T-cell (primary cell): ENCODE measurements around the gene TTC31. TPM values are rescaled to one million over a fixed set of nuclear protein-coding genes. Genes with fewer than 3 reads are reported as not detected.
A peak's percentile ranks its signal among the peaks of the same experiment; 100 is the strongest.
"Not testable (repeated sequence)": the region's sequence is repeated elsewhere in the genome, so short reads cannot be mapped to it uniquely, and the experiment has no call there.

Experiments used
- ATAC-seq, 4 experiments: fragments of 200-7000 bp in 3 of 4; fragments of 150-1000 bp in 1 of 4; cut with Tn5 transposase; replicated peaks in 1 of 4; 1 replicate in 3 of 4; 2 replicates in 1 of 4; pipeline ENCODE4 v1.10.0; 2021; ENCODE audit warnings: moderate library complexity in 3 of 4, mild to moderate bottlenecking in 2 of 4, moderate number of reproducible peaks in 1 of 4
- CTCF ChIA-PET, 2 donors: fragments of 300-600 bp; sonication (Branson Sonifier 250); formaldehyde crosslinking; loops; one replicate each; lab custom pipeline; 2022; ENCODE audit warnings: antibody characterized with exemption in 2 of 2; lab: Charles Lee
- POLR2A ChIA-PET, 2 donors: fragments of 300-600 bp; sonication (Branson Sonifier 250); formaldehyde crosslinking; loops; one replicate each; lab custom pipeline; 2022; ENCODE audit warnings: antibody characterized with exemption in 2 of 2; lab: Charles Lee
- DNase-seq, 35 experiments: peaks; one replicate each; pipeline versions ENCODE4 v3.0.0 to v3.0.0-alpha.2; 2013 to 2023
- H3K27ac ChIP-seq: one replicate; pipeline ENCODE4 v1.5.1; 2013; ENCODE audit warnings: low read length
- H3K27me3 ChIP-seq, 2 experiments: replicated peaks in 1 of 2; 1 replicate in 1 of 2; 2 replicates in 1 of 2; pipeline versions ENCODE4 v1.6.1 to v1.7.0; 2013; ENCODE audit warnings: low read length in 1 of 2, mixed read lengths in 1 of 2; ENCODE audit not compliant: control insufficient read depth in 2 of 2, insufficient read depth in 2 of 2; ENCODE audit errors: extremely low read depth in 1 of 2
- H3K36me3 ChIP-seq, 2 donors: 1 replicate in 1 of 2; 2 replicates in 1 of 2; pipeline versions ENCODE4 v1.6.1 to v1.7.0; 2013; ENCODE audit warnings: low read length in 1 of 2; ENCODE audit not compliant: control insufficient read depth in 2 of 2, insufficient read depth in 1 of 2; ENCODE audit errors: extremely low read depth in 1 of 2
- H3K4me1 ChIP-seq, 2 experiments: 1 replicate in 1 of 2; 2 replicates in 1 of 2; pipeline versions ENCODE4 v1.6.1 to v1.7.0; 2013; ENCODE audit warnings: low read length in 2 of 2, mixed read lengths in 1 of 2; ENCODE audit not compliant: insufficient read depth in 2 of 2, control insufficient read depth in 1 of 2; ENCODE audit errors: extremely low read depth in 1 of 2
- H3K4me3 ChIP-seq, 2 donors: 1 replicate in 1 of 2; 2 replicates in 1 of 2; pipeline versions ENCODE4 v1.5.1 to v1.7.0; 2013; ENCODE audit warnings: mild to moderate bottlenecking in 2 of 2, low read length in 1 of 2, moderate library complexity in 1 of 2; ENCODE audit not compliant: control insufficient read depth in 1 of 2; ENCODE audit errors: extremely low read depth in 1 of 2
- H3K9me3 ChIP-seq: 2 replicates; pipeline ENCODE4 v1.7.0; 2013
- H3K27ac Mint-ChIP-seq, 2 donors: one replicate each; pipeline ENCODE4 v1.8.0; 2020 to 2021; ENCODE audit warnings: mild to moderate bottlenecking in 2 of 2, mixed read lengths in 2 of 2
- H3K27me3 Mint-ChIP-seq, 2 donors: one replicate each; pipeline ENCODE4 v1.8.0; 2021 to 2022; ENCODE audit warnings: mixed read lengths in 2 of 2
- H3K36me3 Mint-ChIP-seq: one replicate; pipeline ENCODE4 v1.8.0; 2021; ENCODE audit warnings: mixed read lengths
- H3K4me1 Mint-ChIP-seq, 3 donors: one replicate each; pipeline ENCODE4 v1.8.0; 2020 to 2022; ENCODE audit warnings: mixed read lengths in 3 of 3, mild to moderate bottlenecking in 1 of 3
- H3K4me3 Mint-ChIP-seq, 3 donors: one replicate each; pipeline ENCODE4 v1.8.0; 2020 to 2022; ENCODE audit warnings: mild to moderate bottlenecking in 3 of 3, mixed read lengths in 3 of 3, moderate library complexity in 3 of 3
- H3K9me3 Mint-ChIP-seq, 3 donors: one replicate each; pipeline ENCODE4 v1.8.0; 2020 to 2022; ENCODE audit warnings: mixed read lengths in 3 of 3
- WGBS: methylation state at CpG from one replicate; pipeline ENCODE4 v1.1.5; 2013; ENCODE audit warnings: missing lambda C conversion rate; ENCODE audit not compliant: insufficient coverage; 5-methylcytosine and 5-hydroxymethylcytosine counted together
- total RNA-seq, 35 experiments: library from RNA in 6 of 35; stranded (reverse) in 6 of 35; fragments of 120-200 nt in 1 of 35; gene quantifications; one replicate each; pipeline versions ENCODE4 v1.2.1 to v1.2.4 and lab custom pipeline; 2013 to 2026

Gene TTC31
- total RNA-seq, 5 donors from 2014 or later (not counting 1 experiment from before 2014, with no cell fraction given): 33.1 to 45.8 (median 44.6) TPM

DNA sequence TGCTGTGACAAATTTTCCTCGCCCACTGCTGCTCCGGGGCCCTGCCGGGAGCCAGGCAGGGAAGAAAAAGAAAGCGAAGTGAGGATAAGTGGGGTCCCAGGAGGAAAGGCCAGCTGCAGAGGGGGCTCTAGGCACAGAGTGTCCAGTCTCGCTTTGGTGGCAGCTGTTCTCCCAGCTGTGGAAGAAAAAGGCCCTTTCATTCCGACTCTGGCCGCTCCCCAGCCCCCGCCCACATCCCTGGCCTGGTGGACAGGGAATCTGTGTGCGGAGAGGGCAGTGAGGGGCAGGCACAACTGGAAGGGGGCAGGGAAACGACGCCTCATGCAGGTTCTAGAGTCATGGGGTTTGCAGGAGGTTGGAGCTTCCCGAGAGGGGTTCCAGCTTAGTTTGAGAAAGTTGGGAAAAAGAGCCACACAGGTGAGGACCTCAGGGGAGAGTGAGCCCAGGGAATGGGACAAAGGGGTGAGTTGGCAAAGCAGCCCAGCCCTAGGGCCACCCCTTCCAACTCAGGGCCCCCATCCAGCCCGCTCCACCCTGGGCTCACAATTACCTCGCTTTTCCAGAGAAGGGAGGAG lies 43.0 kb upstream of the TTC31 start:
- no peak overlapping the region for H3K27ac Mint-ChIP-seq
- WGBS: 73% methylated on average over 12 of the region's 14 CpGs
- H3K9me3 ChIP-seq: no peaks in the 10 kb centered on the region
- no peaks in the 10 kb centered on the region for H3K36me3 Mint-ChIP-seq
- H3K4me1 ChIP-seq: peaks cover 0 to 26% of the 10 kb centered on the region in 2 experiments
- peak overlapping the region; percentile 21 to 59 (median 43) for H3K4me3 Mint-ChIP-seq
- no peak overlapping the region for H3K27ac ChIP-seq
- peaks cover 4 to 52% of the 10 kb centered on the region in 2 experiments for H3K27me3 ChIP-seq
- peaks cover 21 to 39% of the 10 kb centered on the region in 2 donors for H3K27me3 Mint-ChIP-seq
- no peak for ATAC-seq
- no peaks in the 10 kb centered on the region for H3K9me3 Mint-ChIP-seq
- H3K4me3 ChIP-seq: peak overlapping the region; percentile 15 to 56
- H3K4me1 Mint-ChIP-seq: peaks cover 13 to 15% (median 14%) of the 10 kb centered on the region in 3 donors
- CTCF ChIA-PET: no interaction called here
- POLR2A ChIA-PET: interaction anchor here in 1 of 2 donors (1.0 kb wide), 1 partner anchor 18 kb away, joined by 3 read pairs; no protein-coding TSS in a partner anchor
- no peak for DNase-seq
- H3K36me3 ChIP-seq: no peaks in the 10 kb centered on the region

DNA sequence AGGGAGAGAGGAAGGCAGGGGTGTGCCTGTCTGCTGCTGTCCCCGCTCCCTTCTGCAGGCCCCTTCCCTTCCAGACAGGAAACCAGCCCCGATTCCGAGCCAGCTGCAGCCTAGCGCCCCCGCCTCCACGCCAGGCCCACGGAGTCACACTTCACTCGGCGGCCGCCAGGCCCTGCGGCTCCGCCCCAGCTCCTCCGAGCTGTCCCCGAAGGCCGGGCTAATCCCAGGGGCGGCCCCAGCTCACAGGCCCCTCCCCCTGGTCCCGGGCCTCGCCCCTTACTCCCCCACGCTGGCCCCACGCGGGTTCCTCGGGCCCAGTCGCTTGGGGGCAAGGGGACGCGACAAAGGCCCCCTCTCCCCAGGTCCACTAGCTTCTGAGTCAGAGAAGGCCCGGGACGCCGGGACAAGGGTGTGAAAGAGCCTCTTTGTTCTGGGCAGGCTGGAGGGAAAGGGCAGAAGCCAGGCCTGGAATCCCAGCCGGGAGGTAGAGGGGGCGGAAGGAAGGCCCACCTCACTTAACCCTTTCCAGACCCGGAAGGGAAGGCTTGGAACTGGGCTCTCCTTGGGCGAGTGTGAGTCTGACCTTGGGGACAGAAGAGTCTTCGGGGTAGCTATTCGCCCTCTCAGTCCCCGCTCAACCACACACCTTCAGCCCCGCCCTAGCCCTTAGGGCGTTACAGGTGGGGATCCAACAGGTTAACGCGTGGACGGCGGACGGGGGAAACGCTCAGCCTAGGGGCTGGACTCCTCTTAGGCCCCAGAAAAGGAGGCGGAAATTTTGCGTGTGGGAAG lies 42.3 kb upstream of the TTC31 start:
- H3K9me3 ChIP-seq: no peaks in the 10 kb centered on the region
- 46% methylated on average over 32 of the region's 45 CpGs for WGBS
- H3K27me3 Mint-ChIP-seq: peaks cover 21 to 41% of the 10 kb centered on the region in 2 donors
- H3K27ac ChIP-seq: no peak overlapping the region
- H3K36me3 Mint-ChIP-seq: no peaks in the 10 kb centered on the region
- POLR2A ChIA-PET: interaction anchor here (0.9 to 1.0 kb wide), 2 partner anchors 17 to 18 kb away, joined by 3 read pairs; partner anchors contain the start of gene WBP1 (in 1 of the 2)
- H3K4me1 ChIP-seq: peaks cover 0 to 26% of the 10 kb centered on the region in 2 experiments
- CTCF ChIA-PET: no interaction called here
- peak in 13 of 35 experiments; percentile 10 to 53 (median 33) for DNase-seq
- peak overlapping the region; percentile 15 to 56 for H3K4me3 ChIP-seq
- H3K36me3 ChIP-seq: no peaks in the 10 kb centered on the region
- H3K27ac Mint-ChIP-seq: no peak overlapping the region
- H3K27me3 ChIP-seq: peaks cover 4 to 54% of the 10 kb centered on the region in 2 experiments
- ATAC-seq: peak; percentile 65 to 80 (median 69)
- peak overlapping the region; percentile 34 to 59 (median 51) for H3K4me3 Mint-ChIP-seq
- peaks cover 13 to 15% (median 14%) of the 10 kb centered on the region in 3 donors for H3K4me1 Mint-ChIP-seq
- no peaks in the 10 kb centered on the region for H3K9me3 Mint-ChIP-seq

DNA sequence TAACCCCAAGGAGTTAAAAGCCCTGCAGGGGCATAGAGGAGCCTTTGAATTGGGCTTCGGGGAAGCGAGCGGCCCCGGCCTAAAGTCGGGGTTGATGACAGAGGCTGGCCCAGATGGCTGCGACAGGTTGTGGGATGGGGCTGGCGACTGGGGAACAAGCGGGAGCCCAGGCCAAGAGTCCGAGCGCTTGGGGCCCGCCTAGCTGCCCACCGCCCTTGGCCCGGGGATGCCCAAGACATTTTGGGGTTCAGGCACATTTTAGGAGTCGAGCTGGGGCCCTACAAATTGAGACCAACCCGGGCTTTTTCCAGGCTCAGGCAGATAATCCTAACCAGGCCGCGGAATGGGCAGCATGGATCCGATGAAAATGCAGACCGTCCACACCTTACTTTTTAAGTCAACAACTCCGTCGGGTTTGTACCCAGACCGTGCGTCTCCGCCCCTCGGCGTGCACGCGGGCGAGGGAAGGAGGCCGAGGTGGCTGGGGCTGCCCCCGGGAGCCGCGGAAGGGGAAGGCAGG lies 41.7 kb upstream of the TTC31 start:
- no peak for DNase-seq
- H3K27me3 ChIP-seq: peaks cover 4 to 54% of the 10 kb centered on the region in 2 experiments
- H3K36me3 ChIP-seq: no peaks in the 10 kb centered on the region
- ATAC-seq: no peak
- peak overlapping the region; percentile 51 to 59 (median 56) for H3K4me3 Mint-ChIP-seq
- POLR2A ChIA-PET: interaction anchor here in 1 of 2 donors (0.9 kb wide), 1 partner anchor 17 kb away, joined by 3 read pairs; the partner anchor contains the start of gene WBP1
- H3K27ac Mint-ChIP-seq: no peak overlapping the region
- H3K4me3 ChIP-seq: peak overlapping the region; percentile 16 to 35
- H3K36me3 Mint-ChIP-seq: no peaks in the 10 kb centered on the region
- no peak overlapping the region for H3K27ac ChIP-seq
- peaks cover 21 to 41% of the 10 kb centered on the region in 2 donors for H3K27me3 Mint-ChIP-seq
- H3K9me3 Mint-ChIP-seq: no peaks in the 10 kb centered on the region
- peaks cover 0 to 26% of the 10 kb centered on the region in 2 experiments for H3K4me1 ChIP-seq
- CTCF ChIA-PET: no interaction called here
- H3K4me1 Mint-ChIP-seq: peaks cover 13 to 15% (median 14%) of the 10 kb centered on the region in 3 donors
- WGBS: 52% methylated on average over 31 of the region's 33 CpGs
- no peaks in the 10 kb centered on the region for H3K9me3 ChIP-seq

DNA sequence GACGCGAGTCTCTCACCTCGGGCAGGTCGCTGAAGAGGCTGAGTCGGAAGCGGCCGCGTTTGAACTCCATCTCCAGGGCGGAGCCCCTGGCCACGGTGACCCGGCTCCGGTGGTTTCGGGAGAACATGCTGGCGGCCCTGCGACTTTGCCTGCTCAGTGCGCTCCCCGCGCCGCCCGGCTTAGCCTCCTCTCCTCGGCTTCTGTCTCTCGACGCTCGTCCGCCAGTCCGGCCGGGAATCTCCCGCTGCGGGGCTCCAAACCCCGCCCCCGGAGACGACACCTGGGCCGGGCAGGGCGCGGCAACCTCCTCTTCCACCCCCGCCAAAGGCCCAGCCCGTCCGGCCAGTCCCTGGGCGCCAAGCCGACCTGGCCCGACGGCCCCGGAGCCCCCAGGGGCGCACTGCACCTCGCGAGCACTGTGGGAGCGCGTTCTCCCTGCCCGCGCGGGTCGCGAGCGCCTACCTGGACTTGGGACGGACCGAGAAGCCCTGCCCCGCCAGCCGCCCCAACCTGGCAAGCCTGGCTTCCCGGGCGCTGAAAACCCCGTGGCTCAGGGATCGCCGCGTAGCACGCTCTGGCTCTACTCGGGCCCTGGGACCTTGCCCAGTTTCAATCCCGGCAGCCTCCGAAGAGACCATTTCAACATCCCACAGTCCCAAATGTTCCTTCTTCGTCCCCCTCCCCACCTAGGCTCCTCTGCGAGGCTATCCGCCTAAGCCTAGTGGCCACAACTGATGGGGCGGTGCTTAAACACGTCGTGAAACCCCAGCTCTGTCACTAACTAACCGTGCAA lies 41.0 kb upstream of the TTC31 start, which contains the start of gene RTKN:
TSS of gene RTKN (minus strand) at position 248 of the 793 bp plus-strand sequence. CDS start at position 127, 121 bp downstream.
- peaks cover 0 to 26% of the 10 kb centered on the region in 2 experiments for H3K4me1 ChIP-seq
- Mint-ChIP-seq H3K36me3 (no peaks in the 10 kb centered on the region), H3K9me3 (no peaks in the 10 kb centered on the region), H3K27me3 (peaks cover 21 to 41% of the 10 kb centered on the region in 2 donors), H3K27ac (no peak within 1 kb of the TSS), H3K4me1 (peaks cover 13 to 15% (median 14%) of the 10 kb centered on the region in 3 donors), H3K4me3 (peak within 1 kb of the TSS; percentile 56 to 77 (median 59))
- no peaks in the 10 kb centered on the region for H3K9me3 ChIP-seq
- POLR2A ChIA-PET: no interaction called here
- H3K4me3 ChIP-seq: peak within 1 kb of the TSS; percentile 16 to 56
- peak; percentile 41 to 52 (median 48) for ATAC-seq
- peaks cover 4 to 54% of the 10 kb centered on the region in 2 experiments for H3K27me3 ChIP-seq
- CTCF ChIA-PET: interaction anchor here in 1 of 2 donors (0.7 kb wide), 1 partner anchor 31 kb away, joined by 3 read pairs; no protein-coding TSS in a partner anchor
- no peaks in the 10 kb centered on the region for H3K36me3 ChIP-seq
- WGBS: 21% methylated on average over 74 of the region's 75 CpGs
- peak in 9 of 35 experiments; percentile 9 to 50 (median 26) for DNase-seq
- H3K27ac ChIP-seq: no peak within 1 kb of the TSS

DNA sequence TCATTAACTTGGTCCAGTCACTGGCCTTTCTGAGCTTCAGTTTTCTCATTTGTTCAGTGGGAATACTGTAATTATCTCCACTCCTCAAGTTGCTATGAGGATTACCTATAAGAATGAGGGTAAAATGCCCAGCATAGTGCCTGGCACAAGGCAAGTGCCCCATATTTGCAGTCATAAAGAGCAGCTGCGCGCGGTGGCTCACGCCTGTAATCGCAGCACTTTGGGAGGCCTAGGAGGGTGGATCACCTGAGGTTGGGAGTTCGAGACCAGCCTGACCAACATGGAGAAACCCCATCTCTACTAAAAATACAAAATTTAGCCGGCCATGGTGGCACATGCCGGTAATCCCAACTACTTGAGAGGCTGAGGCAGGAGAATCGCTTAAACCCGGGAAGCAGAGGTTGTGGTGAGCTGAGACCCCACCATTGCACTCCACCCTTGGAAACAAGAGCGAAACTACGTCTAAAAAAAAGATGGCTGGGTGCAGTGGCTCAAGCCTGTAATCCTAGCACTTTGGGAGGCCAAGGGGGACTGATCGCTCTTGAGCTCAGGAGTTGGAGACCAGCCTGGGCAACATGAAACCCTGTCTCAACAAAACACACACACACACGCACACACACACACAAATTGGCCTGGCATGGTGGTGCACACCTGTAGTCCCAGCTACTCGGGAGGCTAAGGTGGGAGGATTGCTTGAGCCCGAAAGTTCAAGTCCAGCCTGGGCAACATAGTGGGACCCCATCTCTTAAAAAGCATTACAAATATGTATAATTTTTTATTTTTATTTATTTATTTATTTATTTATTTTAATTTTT lies 40.2 kb upstream of the TTC31 start:
- H3K27ac ChIP-seq, H3K9me3 Mint-ChIP-seq, DNase-seq, H3K9me3 ChIP-seq, H3K36me3 Mint-ChIP-seq, ATAC-seq, POLR2A ChIA-PET, H3K36me3 ChIP-seq, H3K27ac Mint-ChIP-seq: not testable (repeated sequence)
- WGBS: 100% methylated on average over 2 of the region's 16 CpGs
- CTCF ChIA-PET: interaction anchor here in 1 of 2 donors (0.7 kb wide), 1 partner anchor 31 kb away, joined by 3 read pairs; no protein-coding TSS in a partner anchor
- Mint-ChIP-seq H3K27me3 (peaks cover 21 to 44% of the 10 kb centered on the region in 2 donors), H3K4me3 (peak overlapping the region; percentile 56 to 77 (median 59)), H3K4me1 (peaks cover 13 to 15% (median 14%) of the 10 kb centered on the region in 3 donors)
- H3K4me1 ChIP-seq: peaks cover 0 to 26% of the 10 kb centered on the region in 2 experiments
- H3K4me3 ChIP-seq: peak overlapping the region in 1 of 2 donors; percentile 35
- peaks cover 4 to 54% of the 10 kb centered on the region in 2 experiments for H3K27me3 ChIP-seq
